Left lung (tissue), 10 donors: ENCODE data around the gene MRPL19. TPM values are rescaled to one million over a fixed set of nuclear protein-coding genes. Genes with fewer than 3 reads are reported as not detected.

Experiments used
- ATAC-seq: fragments of 200-7000 bp; cut with Tn5 transposase; one replicate; pipeline ENCODE4 v1.9.1; 2020; ENCODE audit warnings: moderate library complexity
- DNase-seq, 4 donors: peaks; one replicate each; pipeline ENCODE4 v3.0.0-alpha.2; 2013 to 2020
- H3K27ac ChIP-seq, 2 donors: fragments of 200-600 bp; sonication (generic) in 1 of 2; one replicate each; pipeline versions ENCODE4 v1.5.0 to v1.8.0; 2020 to 2021
- H3K27me3 ChIP-seq, 2 donors: fragments of 200-600 bp; sonication (generic) in 1 of 2; one replicate each; pipeline versions ENCODE4 v1.5.0 to v1.8.0; 2020 to 2021
- H3K36me3 ChIP-seq, 2 donors: fragments of 200-600 bp; sonication (generic) in 1 of 2; one replicate each; pipeline versions ENCODE4 v1.5.0 to v1.8.0; 2020 to 2021
- H3K4me1 ChIP-seq, 2 donors: fragments of 200-600 bp; one replicate each; pipeline ENCODE4 v1.8.0; 2021
- H3K4me3 ChIP-seq, 2 donors: fragments of 200-600 bp; sonication (generic) in 1 of 2; one replicate each; pipeline versions ENCODE4 v1.5.0 to v1.8.0; 2020 to 2021; ENCODE audit warnings: mild to moderate bottlenecking in 1 of 2
- H3K9me3 ChIP-seq, 2 donors: fragments of 200-600 bp; sonication (generic) in 1 of 2; one replicate each; pipeline versions ENCODE4 v1.5.0 to v1.8.0; 2020 to 2021
- CTCF ChIP-seq, 2 donors: fragments of 200-600 bp; sonication (generic) in 1 of 2; IDR thresholded peaks; one replicate each; pipeline versions ENCODE4 v1.5.0 to v1.8.0; 2021; ENCODE audit warnings: antibody characterized with exemption in 2 of 2
- intact Hi-C, 2 donors: fragments of 100-400 bp; cut with DNase I; formaldehyde crosslinking; loops; one replicate each; pipeline versions ENCODE4 v1.11.2 to v1.14.2; 2022
- polyA plus RNA-seq, 6 donors: library from polyadenylated mRNA; unstranded; fragments of 120-200 nt; gene quantifications; one replicate each; pipeline ENCODE4 v1.2.1, GENCODE V29; 2013; ENCODE audit not compliant: insufficient read length in 6 of 6
- total RNA-seq, 2 donors: library from RNA; stranded (reverse); fragmentation: NEBNext Ultra II Directional; extraction: Animal tissue kit (Norgen Biotek cat#: 25700); gene quantifications; one replicate each; pipeline ENCODE4 v1.2.1, GENCODE V29; 2021
- donor health status: DM: no; HTN: yes; CAD: no.
- donor health status: DM: no; HTN: no; CAD: no.

The MRPL19 gene
- total and polyA plus RNA-seq, 8 donors, result 45.9 to 57.6 (median 52.4) TPM

GRCh38 chr2:75737961-75738360 lies 91.4 kb downstream of the MRPL19 start:
- no peaks in the 10 kb centered on the region for H3K4me1 ChIP-seq
- H3K36me3 ChIP-seq, result no peaks in the 10 kb centered on the region
- no peaks in the 10 kb centered on the region for H3K9me3 ChIP-seq
- TF ChIP-seq CTCF (IDR thresholded peaks at IDR 0.05), result no peak
- no peak overlapping the region for H3K4me3 ChIP-seq
- intact Hi-C loops, result no loop called here
- no peak overlapping the region for H3K27ac ChIP-seq
- no peak for DNase-seq
- no peak for ATAC-seq
- no peaks in the 10 kb centered on the region for H3K27me3 ChIP-seq

Other genes starting within 250 kb of the MRPL19 start
- gene EVA1A, start 85.8 kb upstream of the MRPL19 start, total RNA-seq, result 10 to 100 TPM; 23.2 to 54.7 TPM
- 10 to 100 TPM; 28.9 to 37.6 (median 34.2) TPM for gene EVA1A, start 85.8 kb upstream of the MRPL19 start, polyA plus RNA-seq
- gene GCFC2, start 64.1 kb downstream of the MRPL19 start, total RNA-seq, result 10 to 100 TPM; 10.4 to 14.3 TPM
- 10 to 100 TPM; 41.8 to 48.8 (median 46.2) TPM for gene GCFC2, start 64.1 kb downstream of the MRPL19 start, polyA plus RNA-seq